Stimulated activated CD4-positive, alpha-beta T cell treated with anti-CD3 and anti-CD28 coated beads, TNF-alpha, amount 100 ng/mL, for 24 hours (primary cell): ENCODE measurements around the gene GRIN1.

Experiments
- DNase-seq, 3 experiments: peaks; one replicate each; pipeline ENCODE4 v3.0.0-alpha.2; 2020; ENCODE audit warnings: low read depth in 3 of 3

Gene GRIN1

DNA sequence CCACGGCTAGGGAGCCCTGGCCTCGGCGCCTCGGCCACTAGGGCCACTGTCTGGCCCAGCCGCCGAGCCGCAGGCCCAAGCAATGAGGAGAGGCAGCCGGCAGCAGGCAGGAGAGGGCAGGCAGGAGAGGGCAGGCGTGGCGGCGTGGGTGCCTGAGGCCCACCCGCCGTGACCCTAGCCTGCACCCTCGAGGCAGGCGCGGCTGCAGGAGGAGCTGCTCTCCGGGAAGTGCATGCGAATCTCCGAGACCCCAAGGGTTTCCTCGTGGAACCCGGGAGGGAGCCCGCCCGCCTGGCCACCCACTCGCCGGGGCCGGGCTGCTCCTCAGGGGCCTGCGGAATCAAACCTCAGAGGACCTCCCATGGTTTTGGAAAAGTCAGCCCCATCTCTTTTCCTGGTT, 9.3 kb downstream of the GRIN1 start:
- no peak for DNase-seq

DNA sequence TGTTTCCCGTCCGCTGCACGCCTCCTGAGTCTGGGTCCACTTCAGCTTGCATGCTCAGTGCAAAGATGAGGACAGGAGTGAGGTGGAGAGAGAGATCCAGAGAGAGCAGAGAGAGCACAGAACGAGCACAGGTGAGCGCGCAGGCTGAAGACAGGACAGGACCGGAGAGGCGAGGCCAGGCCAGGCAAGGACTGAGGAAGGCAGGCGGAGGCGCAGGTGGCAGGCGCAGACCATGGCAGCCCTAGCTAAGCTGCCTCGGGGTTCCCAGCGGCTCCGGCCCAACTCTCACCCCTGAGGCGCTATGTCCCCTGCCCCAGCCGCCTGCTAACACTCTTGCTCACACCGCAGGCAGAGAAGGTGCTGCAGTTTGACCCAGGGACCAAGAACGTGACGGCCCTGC, 9.7 kb downstream of the GRIN1 start:
- no peak for DNase-seq

DNA sequence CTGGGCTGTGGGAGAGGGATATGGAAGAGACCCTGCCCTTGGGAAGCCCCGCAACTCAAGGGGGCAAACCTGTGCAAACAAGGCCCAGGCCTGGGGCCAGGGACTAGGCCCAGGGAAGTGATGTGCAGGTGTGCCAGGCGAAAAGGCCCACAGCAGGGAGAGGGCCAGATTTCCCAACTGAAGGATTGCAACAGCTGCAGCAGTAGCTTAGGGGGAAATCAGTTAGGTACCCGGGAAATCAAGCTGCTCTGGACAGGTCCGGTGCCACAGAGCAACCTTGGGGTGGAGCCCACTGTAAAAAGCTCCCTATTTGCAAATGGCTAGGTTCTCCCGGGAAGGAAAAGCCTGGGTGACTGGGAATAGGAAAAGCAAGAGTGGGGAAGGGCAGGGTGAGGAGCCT, 10.4 kb downstream of the GRIN1 start:
- no peak for DNase-seq

DNA sequence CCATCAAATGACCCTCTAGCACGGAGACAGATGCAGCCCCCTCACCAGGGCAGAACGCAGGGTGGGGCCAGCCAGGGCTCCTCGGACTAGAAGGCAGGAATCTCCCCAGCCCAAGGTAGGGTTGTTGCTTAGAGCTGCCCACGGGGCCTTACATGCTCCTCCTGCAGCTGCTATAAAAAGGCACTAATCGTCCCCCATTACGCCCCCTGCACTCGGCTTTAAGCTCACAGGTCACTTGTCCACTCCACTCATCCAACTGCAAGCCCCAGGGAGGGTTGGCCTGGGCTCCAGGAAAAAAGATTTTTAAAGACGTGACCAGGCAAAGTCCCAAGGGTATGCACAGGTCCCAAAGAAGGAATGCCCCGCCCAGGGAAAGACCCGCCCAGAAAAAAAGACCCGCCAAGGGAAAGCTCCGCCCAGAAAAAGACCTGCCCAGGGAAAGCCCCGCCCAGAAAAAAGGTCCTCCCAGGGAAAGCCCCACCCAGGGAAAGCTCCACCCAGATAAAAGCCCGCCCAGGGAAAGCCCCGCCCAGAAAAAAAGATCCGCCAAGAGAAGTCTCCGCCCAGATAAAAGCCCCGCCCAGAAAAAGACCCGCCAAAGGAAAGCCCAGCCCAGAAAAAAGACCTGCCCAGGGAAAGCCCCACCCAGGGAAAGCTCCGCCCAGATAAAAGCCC, 11.1 kb downstream of the GRIN1 start:
- DNase-seq = peak in 1 of 3 experiments; percentile 53

DNA sequence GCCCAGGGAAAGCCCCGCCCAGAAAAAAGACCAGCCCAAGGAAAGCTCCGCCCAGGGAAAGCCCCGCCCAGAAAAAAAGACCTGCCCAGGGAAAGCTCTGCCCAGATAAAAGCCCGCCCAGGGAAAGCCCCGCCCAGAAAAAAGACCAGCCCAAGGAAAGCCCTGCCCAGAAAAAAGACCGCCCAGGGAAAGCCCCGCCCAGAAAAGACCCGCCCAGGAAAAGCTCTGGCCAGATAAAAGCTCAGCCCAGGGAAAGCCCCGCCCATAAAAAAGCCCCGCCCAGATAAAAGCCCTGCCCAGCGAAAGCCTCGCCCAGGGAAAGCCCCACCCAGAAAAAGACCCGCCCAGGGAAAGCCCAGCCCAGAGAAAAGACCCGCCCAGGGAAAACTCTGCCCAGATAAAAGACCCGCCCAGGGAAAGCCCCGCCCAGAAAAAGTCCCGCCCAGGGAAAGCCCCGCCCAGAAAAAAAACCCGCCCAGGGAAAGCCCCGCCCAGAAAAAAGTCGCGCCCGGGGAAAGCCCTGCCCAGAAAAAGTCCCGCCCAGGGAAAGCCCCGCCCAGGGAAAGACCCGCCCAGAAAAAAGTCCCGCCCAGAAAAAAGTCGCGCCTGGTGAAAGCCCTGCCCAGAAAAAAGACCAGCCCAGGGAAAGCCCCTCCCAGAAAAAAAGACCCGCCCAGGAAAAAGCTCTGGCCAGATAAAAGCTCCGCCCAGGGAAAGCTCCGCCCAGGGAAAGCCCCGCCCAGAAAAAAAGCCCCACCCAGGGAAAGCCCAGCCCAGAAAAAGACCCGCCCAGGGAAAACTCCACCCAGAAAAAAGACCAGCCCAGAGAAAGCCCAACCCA, 11.9 kb downstream of the GRIN1 start:
- peak; percentile 15 to 66 (median 33) for DNase-seq

DNA sequence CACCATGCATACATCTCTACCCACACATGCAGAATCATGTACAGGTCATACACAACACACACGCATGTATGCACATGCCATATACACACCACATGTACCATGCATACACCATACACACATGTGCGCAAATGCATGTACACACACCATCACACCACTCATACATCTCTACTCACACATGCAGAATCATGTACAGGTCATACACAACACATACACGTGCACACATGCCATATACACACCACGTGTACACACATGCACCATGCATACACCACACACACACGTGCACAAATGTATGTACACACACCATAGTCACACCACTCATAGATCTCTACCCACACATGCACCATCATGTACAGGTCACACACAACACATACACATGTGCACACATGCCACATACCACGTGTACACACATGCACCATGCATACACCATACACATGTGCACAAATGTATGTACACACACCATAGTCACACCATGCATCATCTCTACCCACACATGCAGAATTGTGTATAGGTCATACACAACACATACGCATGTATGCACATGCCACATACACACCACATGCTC, 14.0 kb downstream of the GRIN1 start:
- DNase-seq = no peak

DNA sequence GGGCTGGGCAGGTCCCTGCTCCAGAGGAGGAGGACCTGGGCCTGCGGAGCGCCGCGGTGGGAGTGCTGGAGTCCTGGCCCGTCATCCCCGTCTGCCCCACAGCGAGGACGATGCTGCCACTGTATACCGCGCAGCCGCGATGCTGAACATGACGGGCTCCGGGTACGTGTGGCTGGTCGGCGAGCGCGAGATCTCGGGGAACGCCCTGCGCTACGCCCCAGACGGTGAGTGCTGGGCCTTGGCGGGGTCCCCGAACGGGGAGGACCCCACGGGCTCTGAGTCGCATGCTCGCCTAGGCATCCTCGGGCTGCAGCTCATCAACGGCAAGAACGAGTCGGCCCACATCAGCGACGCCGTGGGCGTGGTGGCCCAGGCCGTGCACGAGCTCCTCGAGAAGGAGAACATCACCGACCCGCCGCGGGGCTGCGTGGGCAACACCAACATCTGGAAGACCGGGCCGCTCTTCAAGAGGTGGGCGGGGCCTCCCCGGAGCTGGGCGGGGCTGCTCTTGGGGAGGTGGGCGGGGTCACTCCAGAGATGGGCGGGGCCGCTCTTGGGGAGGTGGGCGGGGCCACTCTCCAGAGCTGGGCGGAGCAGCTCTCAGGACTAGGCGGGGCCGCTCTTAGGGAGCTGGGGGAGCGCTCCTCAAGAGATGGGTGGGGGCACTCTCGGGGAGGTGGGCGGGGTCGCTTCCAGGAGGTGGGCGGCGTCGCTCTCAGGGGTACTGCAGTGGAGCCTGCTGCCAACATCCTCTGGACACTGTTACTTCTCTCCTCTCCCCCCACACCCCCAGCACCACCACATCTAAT, 17.8 kb downstream of the GRIN1 start:
- peak; percentile 22 to 62 (median 31) for DNase-seq

DNA sequence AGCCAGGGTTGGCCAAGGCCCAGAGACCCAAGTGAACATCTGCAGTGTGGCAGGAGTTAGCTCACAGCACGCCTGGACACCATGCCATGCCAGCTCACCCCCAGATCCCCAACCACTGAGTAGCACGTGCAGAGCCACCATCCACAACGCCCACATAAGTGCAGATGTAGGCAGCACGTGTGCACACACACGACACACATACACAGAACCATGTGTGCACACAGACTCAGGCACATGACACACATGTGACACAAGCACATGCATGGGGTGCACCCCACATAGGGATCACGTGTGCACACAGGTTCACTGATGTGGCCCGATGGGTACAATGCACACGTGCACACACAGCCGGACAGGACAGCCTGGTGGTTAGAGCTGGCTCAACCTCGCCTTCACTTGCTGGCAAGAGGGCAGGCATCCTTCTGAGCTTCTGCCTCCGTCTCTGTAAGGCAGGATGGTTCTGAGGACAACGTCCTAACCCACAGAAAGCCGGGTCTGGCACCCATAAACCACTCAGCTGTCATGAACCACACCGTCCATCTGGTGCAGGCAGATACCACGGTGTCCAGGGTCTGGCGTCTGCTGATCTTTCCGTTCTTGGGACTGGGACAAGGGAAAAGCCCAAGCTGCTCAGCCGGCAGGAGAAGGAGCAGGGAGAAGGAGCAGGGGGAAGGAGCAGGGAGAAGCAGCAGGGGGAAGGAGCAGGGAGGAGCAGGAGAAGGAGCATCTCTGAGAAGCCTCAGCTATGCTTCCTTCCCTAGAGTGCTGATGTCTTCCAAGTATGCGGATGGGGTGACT, 18.9 kb downstream of the GRIN1 start:
- DNase-seq = no peak

DNA sequence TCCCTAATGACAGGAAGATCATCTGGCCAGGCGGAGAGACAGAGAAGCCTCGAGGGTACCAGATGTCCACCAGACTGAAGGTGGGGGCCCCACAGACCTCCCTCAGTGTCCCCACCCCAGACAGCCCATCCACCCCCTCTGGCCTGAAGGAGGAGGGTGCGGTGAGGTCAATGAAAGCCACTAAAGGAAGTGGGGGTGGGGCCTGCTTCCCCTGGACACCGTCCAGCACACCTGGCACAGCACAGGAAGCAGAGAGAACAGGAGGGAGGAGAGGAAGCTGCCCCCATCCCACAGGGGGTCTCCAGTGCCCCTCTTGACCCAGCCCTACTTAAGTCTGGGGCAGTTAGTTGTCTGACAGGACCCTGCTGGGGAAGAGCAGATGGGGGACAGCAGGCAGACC, 19.7 kb downstream of the GRIN1 start:
- DNase-seq = no peak

DNA sequence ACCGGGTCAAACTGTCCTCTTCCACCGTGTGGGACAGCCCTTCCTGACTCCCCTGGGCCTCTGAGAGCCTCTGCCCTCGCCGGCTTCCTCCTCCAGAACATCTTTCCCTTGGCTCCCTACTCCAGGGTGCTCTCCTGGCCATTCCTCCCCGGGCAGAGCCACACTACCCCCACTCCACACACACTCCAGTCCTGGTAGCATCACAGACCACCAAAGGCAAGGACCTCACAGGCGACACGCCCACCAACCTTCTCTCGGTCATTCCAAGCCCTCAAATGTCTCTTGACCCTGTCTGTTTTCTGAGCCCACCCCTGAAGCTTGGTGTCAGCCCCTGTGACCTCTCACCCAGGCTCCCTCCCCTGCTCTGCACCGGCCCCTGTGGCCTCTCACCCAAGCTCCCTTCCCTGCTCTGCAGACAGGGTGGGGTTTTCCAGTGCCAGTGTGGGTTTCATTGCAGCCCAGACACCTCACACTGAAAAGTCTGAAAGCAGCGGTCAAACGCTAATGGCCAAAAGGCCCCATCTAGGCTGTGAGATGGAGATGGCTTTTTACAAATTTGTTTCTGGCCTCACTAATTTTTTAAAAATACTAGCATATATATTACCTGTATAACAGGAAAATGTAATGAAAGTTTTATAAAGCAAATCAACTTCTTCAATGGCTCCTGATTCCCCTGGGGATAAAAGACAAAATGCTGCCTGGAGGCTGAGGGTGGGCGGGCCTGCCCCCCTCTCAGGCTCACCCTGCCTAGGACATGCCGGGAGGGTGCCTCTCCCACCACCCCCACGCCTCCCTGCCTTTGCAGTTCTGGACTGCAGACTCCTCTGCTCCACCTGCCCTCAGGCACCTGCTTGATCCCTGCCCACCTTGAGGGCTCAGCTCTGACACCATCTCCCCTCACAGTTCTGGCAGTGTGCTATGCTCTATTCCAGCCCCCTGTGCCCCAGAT, 20.4 kb downstream of the GRIN1 start:
- no peak for DNase-seq

DNA sequence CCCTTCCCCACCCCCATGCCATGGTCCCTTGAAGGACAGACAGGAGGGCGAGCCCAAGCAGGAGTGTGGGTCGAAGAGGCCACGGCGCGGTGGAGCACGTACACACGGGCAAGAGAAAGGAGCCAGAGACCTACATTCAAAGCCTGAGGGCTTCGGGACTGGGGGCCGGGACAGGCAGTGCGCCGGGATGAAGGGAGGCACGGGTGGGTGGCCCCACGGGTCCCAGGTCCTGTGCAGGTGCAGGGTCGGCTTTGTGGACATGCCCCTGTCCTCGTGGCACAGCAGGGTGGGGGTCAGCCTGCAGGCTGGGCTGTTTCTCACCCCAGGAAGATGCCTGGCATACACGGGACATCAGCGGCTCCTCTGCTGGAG, 21.1 kb downstream of the GRIN1 start:
- DNase-seq = no peak

DNA sequence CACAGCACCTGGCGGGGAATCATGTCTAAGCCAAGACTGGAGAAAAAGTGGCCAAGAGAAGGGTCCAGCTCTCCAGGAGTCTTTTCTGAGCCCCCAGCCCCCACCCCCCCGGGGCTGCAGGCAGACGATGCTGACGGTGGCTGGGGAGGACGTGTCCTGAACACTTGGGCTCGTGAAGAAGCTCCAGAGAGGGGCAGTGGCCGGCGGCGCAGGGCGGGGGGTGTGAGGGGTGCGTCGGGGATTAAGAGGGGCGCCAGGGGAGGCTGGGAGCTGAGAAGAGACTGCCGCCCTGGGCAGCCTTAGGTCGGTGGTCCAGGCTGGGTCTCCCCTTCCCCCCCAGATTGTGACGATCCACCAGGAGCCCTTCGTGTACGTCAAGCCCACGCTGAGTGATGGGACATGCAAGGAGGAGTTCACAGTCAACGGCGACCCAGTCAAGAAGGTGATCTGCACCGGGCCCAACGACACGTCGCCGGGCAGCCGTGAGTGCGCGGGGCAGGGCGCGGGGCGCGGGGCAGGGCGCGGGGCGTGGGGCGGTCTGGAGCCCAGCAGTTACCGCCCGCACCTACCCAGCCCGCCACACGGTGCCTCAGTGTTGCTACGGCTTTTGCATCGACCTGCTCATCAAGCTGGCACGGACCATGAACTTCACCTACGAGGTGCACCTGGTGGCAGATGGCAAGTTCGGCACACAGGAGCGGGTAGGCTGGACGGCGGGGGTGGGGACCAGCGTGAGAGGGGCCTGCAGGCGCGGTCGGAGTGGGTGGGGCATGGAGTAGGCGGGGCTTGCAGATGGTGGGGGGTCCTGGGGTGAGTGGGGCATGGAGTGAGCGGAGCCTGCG, 22.0 kb downstream of the GRIN1 start:
- no peak for DNase-seq

DNA sequence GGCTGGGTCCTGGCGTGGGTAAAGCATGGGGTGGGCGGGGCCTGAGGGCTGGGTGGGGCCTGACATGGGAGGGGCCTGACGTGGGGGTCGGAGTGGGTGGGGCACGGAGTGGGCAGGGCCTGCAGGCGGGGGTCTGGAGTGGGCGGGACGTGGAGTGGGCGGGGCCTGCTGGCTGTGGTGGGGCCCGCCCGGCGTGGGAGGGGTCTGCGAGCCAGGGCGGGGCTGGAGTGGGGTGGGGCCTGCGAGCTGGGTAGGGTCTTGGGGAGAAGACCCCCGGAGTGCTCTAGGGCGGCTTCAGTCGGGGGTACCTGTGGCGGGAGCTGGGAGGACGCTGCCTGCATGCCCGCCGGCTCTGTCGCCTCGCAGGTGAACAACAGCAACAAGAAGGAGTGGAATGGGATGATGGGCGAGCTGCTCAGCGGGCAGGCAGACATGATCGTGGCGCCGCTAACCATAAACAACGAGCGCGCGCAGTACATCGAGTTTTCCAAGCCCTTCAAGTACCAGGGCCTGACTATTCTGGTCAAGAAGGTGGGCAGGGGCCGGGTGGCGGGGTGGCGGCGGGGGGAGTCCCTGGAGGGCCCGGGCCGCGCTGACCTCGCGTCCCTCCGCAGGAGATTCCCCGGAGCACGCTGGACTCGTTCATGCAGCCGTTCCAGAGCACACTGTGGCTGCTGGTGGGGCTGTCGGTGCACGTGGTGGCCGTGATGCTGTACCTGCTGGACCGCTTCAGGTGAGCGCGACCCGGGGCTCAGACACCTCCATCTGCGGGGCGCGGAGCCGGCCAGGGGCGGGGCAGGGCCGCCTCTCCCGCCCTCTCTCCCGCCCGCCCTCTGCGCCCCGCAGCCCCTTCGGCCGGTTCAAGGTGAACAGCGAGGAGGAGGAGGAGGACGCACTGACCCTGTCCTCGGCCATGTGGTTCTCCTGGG, 22.9 kb downstream of the GRIN1 start:
- no peak for DNase-seq

DNA sequence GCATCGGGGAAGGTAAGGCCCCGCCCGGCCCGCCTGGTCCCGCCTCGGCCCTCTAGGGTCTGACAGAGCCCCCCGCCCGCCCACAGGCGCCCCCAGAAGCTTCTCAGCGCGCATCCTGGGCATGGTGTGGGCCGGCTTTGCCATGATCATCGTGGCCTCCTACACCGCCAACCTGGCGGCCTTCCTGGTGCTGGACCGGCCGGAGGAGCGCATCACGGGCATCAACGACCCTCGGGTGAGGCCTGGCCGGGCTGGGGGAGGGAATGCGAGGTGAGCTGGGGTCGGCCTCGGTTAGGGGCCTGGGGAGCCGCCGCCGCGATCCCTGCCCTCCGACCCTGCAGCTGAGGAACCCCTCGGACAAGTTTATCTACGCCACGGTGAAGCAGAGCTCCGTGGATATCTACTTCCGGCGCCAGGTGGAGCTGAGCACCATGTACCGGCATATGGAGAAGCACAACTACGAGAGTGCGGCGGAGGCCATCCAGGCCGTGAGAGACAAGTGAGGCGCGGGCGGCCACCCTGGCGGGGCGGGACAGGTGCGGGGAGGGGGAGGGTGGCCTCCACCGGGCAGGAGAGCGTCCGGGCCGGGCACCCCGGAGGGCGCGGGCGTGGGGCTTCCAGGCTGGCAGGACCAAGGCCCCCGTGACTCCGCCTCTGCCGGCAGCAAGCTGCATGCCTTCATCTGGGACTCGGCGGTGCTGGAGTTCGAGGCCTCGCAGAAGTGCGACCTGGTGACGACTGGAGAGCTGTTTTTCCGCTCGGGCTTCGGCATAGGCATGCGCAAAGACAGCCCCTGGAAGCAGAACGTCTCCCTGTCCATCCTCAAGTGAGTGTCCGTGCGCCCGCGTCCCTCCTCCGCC, 23.8 kb downstream of the GRIN1 start:
- DNase-seq = no peak

DNA sequence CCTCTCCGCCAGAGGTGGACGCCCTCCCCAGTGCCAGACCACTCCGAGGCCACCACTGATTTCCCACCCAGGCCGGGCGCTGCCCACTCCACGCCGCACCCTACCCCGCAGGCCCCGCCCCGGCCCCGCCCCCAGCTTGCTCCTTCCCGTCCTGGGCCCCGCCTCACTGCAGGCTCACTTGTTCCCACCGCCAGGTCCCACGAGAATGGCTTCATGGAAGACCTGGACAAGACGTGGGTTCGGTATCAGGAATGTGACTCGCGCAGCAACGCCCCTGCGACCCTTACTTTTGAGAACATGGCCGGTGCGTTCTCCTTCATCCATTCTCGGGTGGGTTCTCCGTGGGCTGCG, 24.4 kb downstream of the GRIN1 start:
- no peak for DNase-seq

DNA sequence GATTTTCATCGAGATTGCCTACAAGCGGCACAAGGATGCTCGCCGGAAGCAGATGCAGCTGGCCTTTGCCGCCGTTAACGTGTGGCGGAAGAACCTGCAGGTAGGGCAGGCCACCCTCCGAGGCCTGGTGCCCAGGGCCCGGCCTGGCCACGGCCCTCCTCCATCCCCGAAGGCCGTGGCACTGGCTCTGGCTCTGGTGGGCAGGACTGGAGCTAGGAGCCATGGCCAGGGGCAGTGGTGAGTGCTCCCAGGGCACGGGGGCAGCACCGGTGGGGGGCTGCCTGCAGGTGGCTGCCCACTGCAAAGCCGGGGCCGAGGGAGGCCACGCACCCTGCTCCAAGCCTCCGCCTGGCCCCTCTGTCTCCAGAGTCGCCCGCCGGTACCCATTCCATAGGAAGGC, 24.9 kb downstream of the GRIN1 start:
- DNase-seq = no peak
